ENCODE results near the gene HOXD11.

Gene HOXD11

DNA sequence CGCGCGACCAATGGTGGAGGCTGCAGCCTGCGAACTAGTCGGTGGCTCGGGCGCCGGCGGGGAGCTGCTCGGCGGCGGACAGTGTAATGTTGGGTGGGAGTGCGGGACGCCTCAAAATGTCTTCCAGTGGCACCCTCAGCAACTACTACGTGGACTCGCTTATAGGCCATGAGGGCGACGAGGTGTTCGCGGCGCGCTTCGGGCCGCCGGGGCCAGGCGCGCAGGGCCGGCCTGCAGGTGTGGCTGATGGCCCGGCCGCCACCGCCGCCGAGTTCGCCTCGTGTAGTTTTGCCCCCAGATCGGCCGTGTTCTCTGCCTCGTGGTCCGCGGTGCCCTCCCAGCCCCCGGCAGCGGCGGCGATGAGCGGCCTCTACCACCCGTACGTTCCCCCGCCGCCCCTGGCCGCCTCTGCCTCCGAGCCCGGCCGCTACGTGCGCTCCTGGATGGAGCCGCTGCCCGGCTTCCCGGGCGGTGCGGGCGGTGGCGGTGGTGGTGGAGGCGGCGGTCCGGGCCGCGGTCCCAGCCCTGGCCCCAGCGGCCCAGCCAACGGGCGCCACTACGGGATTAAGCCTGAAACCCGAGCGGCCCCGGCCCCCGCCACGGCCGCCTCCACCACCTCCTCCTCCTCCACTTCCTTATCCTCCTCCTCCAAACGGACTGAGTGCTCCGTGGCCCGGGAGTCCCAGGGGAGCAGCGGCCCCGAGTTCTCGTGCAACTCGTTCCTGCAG, 15.8 kb downstream of the HOXD11 start, which contains the start of gene HOXD9:
Gene HOXD9, plus strand, starts transcription at position 37 of the 728 bp plus-strand sequence. Its CDS starts 50 bp downstream, at position 87.
- no peak for DNase-seq

DNA sequence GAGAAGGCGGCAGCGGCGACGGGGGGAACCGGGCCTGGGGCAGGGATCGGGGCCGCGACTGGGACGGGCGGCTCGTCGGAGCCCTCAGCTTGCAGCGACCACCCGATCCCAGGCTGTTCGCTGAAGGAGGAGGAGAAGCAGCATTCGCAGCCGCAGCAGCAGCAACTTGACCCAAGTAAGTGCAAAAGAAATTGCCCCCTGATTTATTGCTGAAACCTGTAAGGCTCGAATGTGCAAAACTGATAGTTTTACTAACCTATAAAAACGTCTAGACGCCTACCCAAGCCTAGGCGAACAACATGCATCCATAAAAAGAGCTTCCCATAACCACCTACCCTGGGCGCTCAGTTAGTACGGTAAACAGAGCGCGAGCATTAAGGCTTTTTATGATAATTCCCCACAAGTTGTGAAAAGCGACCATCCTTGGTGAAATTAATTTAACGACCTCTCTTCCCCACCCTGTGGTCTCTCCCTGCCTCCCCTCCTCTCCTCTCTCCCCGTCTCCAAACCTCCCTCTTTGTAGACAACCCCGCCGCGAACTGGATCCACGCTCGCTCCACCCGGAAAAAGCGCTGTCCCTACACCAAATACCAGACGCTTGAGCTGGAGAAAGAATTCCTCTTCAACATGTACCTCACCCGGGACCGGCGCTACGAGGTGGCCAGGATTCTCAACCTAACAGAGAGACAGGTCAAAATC, 16.5 kb downstream of the HOXD11 start:
- no peak for DNase-seq

DNA sequence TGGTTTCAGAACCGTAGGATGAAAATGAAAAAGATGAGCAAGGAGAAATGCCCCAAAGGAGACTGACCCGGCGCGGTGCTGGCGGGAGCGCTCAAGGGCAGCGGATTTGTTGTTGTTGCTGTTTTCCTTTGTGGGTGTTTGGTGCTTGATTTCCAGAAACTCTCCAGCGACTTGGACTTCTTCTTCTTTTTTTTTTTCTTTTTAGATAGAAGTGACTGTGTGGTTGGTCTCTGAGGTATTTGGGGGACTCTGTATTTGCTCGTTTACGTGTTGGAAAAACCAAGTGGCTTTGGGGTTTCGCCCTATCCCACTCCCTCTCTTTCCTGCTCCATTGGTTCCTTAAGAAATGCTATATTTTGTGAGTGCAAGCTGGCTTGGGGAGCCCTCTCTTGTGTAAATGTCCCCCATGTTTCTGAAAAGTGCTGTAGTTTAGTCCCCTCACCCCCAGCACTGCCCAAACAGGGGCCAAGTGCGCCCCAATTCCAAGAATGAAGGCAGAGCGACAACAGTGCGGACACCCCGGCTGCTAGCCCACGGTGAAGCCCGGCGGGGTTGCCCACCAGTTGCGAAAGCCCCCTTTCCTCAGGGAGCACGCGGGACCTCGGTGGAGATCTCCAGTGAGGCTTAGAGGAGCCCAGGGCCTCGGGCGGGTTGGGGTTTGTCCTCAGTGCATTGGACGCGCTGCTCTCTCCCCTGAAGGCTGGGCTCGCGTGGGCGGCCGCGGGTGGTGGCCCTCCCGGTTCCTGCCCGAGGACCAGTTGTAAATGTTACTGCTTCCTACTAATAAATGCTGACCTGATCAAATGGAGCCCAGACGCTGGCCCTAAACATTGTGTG, 17.2 kb downstream of the HOXD11 start:
- DNase-seq = no peak

DNA sequence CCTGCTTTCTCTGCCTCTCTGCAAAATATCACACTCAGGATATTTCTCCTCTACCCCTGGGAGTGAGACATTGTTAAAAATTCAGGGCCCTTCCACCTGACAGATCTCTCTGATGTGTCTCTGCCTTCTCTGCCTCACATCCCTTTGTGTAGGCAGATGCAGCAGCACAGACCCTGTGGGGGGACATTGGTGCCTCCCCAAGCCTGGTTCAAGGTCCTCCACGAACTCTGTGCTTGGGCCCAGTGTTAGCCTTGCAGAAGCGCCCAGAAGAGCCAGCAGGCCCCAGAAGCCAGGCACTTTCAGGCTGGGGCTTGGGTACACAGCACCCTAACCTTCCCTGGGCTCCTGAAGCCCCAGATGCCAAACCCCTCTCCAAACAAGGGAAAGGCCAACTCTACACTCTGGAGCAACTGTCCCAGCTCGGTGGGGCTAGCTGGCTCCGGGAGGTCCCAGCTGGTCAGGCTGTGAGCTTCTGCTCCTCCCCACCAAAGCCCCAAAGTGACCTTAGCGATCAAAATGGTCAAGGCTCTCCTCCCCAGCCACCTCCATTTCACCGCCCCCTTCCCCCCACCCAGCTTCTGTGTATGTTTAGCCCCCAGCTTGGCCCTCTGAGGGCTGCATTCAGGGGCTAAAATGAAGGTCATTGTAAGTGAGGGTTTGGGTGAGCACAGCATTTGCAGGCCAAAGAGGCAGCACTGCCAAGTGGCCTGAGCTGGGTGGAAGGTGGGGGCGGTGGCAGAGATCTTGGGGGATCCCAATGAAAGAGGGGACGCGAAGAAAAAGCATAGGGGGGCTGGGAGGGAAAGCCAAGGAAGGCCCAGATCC, 18.1 kb downstream of the HOXD11 start:
- no peak for DNase-seq

DNA sequence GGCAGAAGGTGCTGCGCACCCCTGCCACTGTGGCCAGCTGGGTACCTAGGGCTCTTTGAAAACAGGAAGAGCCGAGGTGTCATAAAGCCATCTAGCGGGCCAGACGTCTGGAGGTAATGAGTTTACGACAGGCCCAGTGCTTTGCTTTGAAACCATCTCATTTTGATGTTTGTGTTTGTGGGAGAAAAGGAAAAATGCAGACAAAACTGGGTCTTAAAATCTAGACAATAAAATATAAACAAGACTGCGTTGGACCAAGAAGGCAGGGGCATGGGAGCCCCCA, 18.6 kb downstream of the HOXD11 start:
- DNase-seq = no peak

DNA sequence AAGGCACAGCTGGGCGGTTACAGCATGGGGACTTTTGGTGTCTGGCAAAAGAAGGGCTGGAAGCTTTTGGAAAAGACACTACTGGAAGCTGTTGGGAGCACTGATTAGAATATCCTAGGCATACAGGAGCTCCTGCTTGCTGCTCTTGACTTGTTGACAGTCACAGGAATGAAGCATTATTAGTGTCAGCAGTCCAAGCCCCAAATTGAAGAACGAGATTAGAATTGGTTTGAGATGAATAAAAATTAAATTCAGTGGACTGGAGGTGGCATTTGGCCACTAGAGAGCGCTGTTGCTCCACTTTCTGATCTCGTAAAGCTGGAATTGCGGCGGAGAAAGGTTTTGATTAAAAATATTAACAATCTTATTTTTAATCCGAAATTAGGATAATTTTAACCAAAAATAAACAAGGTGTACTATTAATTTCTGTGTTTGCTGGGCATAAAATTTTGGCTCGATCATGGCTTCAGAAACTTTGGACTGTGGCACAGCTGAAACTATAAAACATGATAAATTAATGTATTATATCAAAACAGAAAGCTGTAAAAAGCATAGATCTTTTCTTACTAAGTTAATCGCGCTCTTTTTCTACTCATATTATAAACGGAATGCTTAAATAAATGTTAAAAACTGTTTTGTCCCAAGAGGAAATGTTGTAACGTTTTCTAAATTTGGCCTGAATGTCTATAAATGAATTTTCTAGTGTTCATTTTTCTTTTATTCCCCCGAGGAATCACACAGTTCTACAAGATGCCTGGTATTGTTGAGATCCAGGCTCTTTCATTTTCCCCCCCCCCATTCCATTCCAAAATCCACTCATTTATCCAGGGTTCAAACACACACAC, 20.1 kb downstream of the HOXD11 start:
- peak; percentile 76 for DNase-seq

DNA sequence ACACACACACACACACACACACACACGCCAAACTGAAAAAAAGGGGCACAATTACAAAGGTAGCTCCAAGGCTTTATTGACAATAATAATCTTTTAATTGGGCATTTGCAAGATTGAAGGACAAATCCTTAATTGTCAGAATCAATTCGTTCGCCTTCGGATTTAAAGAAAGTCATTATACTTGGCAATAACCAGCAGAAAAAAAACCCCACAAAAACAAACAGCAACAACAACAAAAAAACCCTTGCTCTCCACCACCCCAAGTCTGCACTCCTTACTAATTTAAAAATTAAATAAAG, 20.6 kb downstream of the HOXD11 start:
- no peak for DNase-seq

DNA sequence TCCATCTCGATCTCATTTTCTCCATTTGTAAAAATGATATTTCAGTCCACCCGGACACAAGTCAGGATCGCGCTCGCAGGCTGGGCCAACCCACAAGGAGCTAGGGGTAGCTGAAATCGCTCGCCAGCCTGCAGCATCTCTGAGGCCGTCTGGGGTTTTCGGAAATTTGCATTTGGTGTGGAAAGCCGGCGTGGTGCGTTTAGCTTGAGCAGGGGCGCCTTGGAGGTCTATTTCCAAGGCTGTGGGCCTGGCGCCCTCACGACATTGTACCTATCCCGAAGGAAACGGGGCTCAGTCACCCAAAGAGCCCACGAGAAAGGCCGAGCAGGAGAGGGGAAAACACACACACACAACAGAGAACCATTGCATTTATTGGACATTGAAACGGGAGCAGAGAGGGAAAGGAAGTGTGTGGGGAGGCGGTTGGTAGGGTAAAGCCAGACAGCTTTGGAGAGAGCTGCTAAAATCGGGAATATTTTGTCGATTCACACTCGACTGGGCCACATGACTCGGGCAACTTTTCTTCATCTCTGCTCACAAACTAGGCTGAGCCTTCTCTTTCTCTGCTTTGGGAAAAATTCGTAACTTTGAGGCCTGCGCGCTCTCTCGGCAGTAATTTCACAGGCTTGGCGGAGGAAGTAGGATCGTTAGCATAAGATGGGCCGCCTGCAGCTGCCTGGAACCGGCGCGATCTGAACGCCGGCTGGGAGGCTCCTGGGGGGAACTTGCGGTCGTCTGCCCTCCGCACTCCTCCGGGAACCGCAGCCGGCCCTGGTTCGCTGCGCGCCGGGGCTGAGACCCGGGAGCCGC, 21.3 kb downstream of the HOXD11 start:
- no peak for DNase-seq

DNA sequence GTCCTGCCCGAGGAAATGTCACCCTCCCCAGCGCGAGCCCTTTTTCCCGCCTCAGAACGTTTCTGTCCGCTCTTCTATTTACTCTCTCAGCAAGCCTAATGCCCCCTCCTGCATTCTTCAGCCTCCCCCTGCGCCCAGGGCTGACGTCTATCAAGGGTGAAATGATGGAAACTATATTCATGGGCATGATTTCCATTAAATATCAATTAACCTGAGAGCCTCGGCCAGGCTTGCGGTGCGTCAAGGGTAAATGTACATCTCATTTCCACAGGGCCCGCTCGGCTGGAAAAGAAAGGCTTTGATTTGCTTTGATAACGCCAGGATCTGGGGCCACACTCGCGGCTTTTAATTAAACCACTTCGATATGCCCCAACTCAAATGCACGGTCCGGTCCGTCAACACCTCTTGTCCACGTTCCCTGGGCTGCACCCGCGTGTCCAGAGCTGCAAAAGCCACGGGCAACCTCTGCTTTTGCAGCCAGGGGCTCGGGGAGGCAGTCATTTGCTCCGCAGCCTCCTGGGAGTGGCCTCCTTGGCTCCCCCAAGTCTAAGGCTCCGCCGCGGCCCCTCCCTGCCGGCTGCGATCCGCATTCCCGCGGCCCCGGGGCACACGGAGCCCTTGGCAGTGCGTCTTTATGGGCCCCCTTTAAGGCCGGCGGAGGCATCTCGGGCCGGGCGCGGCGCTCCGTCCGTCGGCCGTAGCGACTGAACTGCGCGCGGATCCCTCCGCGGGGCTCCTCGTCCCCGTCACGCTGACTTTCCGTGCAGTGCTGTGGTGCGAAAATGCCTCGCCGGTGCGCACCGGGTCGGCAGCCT, 22.1 kb downstream of the HOXD11 start, which contains the start of gene HOXD8:
Gene HOXD8, plus strand, starts transcription at position 724 of the 815 bp plus-strand sequence. CDS start 662 bp downstream, outside the sequence.
- DNase-seq = no peak

DNA sequence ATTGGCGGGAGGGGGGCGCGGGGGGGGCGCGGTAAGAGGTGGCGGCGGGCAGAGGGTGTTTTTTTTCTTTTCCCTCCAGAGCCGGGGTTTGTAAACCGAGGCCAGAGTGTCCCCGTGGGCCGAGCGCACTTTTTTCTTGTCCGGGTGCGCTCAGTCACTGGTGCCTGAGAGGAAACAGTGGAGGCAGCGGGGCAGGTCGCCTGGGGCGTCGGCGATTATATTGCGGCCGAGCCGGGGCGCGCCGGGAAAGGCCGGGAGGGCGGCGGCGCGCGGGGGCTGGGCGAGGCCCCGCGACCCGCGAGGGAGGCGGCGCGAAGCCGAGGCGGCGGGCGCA, 22.7 kb downstream of the HOXD11 start:
- DNase-seq = no peak

DNA sequence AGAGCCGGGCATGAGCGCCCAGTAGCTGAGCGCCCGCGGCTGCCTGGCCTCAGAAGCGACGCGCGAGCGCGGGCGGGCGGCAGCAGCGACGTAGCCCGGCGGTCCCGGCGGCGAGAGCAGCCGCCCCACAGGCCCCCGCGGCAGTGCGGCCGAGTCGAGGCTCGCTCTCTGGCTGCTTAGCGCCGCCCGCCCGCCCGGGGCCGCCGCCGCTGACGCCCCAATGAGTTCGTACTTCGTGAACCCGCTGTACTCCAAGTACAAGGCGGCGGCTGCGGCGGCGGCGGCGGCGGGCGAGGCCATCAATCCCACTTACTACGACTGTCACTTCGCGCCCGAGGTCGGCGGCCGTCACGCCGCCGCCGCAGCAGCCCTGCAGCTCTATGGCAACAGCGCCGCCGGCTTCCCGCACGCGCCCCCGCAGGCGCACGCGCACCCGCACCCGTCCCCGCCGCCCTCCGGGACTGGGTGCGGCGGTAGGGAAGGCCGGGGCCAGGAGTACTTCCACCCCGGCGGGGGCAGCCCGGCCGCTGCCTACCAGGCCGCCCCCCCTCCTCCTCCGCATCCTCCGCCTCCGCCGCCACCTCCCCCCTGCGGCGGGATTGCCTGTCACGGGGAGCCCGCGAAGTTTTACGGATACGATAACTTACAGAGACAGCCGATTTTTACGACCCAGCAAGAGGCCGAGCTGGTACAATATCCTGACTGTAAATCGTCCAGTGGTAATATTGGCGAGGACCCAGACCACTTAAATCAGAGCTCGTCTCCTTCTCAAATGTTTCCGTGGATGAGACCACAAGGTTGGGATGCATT, 23.3 kb downstream of the HOXD11 start:
- no peak for DNase-seq

DNA sequence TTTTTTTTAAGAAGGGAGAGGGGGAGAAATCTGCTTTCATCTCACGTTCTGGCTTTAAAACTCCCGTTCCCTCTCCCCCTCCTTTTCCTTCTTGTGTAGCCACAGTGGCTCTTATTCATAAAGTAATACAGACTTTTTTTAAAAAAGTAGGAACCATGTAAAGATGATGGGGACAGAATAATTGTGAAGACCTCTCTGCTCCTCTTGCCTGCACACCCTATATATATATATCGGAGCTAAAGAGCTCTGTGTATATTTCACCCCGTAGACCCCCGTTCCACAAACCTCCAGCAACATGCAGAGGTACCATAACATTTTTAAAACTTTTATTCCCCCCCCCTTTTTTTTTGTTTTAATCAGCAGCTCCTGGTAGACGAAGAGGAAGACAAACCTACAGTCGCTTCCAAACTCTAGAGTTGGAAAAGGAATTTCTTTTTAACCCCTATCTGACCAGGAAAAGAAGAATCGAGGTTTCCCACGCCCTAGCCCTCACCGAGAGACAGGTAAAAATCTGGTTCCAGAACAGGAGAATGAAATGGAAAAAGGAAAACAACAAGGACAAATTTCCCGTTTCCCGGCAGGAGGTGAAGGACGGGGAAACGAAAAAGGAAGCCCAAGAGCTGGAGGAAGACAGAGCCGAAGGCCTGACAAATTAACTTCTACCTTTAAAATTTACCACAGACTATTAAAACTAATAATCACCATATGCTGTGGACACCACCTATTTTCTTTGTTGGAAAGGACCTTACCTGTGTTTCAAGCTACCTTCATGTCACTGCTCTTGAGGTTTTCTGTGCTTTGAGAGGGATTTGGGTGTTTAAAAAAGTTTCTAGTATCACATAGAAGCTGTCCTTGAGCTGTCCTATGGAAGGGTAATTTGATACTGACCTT, 24.1 kb downstream of the HOXD11 start:
- DNase-seq = no peak

DNA sequence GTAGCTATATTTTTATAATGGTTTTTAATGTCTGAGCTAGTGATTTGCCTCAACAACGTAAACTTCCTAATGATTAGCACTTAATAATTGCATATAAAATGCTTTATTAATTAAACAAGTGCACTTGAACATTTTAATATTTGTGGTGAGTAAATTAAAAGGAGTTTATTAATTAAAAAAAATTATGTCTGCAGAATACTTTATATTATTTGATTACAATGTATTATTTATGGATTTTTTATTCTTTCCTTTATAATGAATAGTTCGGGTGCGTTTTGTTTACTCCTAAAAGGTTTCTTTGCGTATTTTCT, 24.7 kb downstream of the HOXD11 start:
- DNase-seq = no peak

DNA sequence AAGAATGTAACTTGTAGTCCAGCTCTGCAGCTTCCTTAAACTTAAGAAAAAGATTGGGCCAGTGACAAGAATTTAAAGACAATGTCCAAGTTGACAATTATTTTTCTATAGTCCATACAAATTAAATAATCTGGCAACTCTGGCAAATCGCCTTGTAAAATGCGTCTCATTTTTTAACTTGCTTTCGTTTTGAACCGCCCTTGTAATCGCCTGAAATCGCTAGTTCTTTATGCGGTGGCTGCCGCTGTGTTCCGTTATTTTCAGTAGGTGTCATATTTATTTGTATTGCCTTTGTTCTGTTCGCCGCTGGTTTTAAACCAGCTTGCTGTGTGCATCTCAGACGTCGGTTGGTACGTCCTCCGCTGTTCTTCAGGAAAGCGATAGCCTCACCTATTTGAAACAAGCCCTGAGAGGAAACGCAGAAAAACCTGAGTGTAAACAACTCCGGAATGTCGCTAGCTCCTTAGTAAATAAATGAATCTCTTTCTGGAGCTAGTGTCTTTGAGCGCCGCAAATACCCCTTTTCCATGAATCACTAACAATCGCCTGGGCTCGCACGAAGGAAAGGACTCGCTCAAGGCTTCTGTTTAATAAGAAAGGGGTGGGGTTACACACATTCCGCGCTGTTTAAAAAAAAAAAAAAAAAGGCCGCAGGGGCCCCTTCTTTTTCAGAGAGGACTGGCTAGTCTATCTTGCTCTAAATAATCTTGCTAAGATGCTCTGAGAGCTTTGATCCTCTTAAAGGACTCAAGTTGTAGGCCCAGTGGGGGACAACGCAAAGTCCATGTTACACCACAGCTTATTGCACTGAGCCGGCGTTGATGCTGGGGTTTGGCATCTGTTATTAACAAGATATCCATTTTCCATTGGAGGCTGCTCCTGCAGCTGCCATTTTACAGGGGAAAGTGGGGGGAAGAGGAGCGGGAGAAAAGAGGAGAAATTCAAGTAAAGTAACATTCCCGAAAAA, 25.4 kb downstream of the HOXD11 start:
- DNase-seq = no peak

DNA sequence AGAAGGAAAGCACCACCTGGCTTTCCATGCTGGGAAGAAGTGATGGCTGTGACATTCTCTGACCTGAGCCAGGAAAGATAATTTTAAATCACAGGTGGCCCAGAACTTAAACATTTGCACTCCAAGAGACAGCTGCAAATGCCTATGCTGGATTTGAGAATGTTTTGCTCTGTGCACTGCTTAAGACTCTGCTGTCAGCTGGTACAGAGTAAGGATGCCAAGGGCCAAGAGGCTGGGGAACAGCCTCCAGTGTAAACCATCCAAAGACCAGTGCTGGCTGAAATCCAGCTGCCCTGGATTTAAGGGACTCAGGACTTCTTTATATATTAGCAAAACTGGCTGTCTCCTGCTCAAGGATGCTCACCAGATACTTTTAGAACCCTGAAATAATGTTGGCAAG, 26.3 kb downstream of the HOXD11 start:
- DNase-seq = no peak

DNA sequence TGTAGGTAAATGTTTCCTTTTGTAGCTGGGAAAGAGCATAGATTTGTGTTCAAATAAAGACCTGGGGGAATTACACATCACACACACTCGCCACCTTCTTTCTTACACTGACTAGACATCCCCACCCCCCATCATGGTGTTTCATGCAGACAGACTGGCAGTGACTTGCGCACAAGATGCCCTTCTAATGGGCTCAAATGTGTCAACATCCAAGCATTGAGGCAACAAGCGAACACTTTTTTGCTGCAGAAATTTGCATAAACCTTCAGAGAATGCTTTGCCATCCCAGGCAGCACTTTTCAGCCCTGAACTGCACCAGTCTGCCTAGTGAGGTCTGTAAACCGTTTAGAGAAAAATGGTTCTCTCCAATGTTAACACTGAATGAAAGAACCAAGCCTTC, 27.0 kb downstream of the HOXD11 start:
- DNase-seq = no peak

DNA sequence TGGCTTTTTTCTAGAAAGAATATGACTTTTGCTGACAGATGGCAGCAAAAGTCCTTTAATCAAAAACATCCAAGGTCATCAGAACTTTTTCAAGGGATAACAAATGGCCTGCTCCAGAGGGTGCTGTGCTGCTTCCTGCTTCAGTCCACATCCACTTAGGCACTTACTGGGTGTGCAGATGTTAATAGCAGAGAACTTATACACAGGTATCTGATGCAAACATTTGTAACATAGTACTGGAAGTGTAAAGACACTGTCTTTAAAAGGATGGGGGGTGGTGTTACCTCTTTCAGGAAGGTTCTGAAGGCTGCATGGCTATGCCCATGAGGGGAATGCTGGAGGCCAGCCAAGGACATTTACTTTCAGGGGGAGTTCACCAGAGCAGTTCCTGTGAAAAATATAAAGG, 28.0 kb downstream of the HOXD11 start:
- no peak for DNase-seq

Data from CD4-positive, alpha-beta T cell treated with Interleukin-6 for 4 hours (primary cell).